Measurements from ENCODE around the gene EXOC1. TPM values are rescaled to one million over a fixed set of nuclear protein-coding genes. Genes with fewer than 3 reads are reported as not detected.

The EXOC1 gene
- total RNA-seq, 1 experiment from 2014 or later, result 21.2 TPM

- no peaks in the 10 kb centered on the region for H3K79me2 ChIP-seq (ENCODE audit: insufficient read depth, low read length)
- H3K56ac ChIP-seq (ENCODE audit: insufficient read length, low read depth, low read length), result no peak overlapping the region
- no peak overlapping the region for H2BK120ac ChIP-seq (ENCODE audit: low read depth, low read length, poor library complexity, severe bottlenecking)
- no peak overlapping the region for H3K14ac ChIP-seq (ENCODE audit: insufficient read depth, low read length)
- Mint-ChIP-seq H3K27ac (no peak overlapping the region), H3K4me3 (no peak overlapping the region), H3K4me1 (peaks cover 0 to 2% of the 10 kb centered on the region in 2 experiments; a peak in 1 of 4 replicates), H3K9me3 (no peaks in the 10 kb centered on the region), H3K36me3 (ENCODE audit: insufficient read depth in 1 of 3, low read depth in 3 of 3) (peaks cover 0 to 29% (median 9%) of the 10 kb centered on the region in 3 experiments; a peak in 5 of 7 replicates), H3K27me3 (ENCODE audit: low read depth) (no peaks in the 10 kb centered on the region)
- H4K91ac ChIP-seq (ENCODE audit: insufficient read length, low read depth, low read length), result no peak overlapping the region
- no peak overlapping the region for H2BK20ac ChIP-seq (ENCODE audit: low read depth, low read length, poor library complexity, severe bottlenecking)
- H2BK15ac ChIP-seq (ENCODE audit: low read depth, low read length), result no peak overlapping the region
- no peak overlapping the region for H2BK12ac ChIP-seq (ENCODE audit: insufficient read length, low read depth, low read length)
- no peaks in the 10 kb centered on the region for H3K27me3 ChIP-seq (ENCODE audit: insufficient read depth, low read length)
- no peaks in the 10 kb centered on the region for H3K23me2 ChIP-seq (ENCODE audit: insufficient read length, low read depth, low read length, poor library complexity, severe bottlenecking)
- no peak overlapping the region for H3K9ac ChIP-seq (ENCODE audit: extremely low read depth, insufficient read length, low read length)
- no peaks in the 10 kb centered on the region for H3K79me1 ChIP-seq (ENCODE audit: insufficient read depth, low read depth, low read length, poor library complexity, severe bottlenecking)
- H4K5ac ChIP-seq (ENCODE audit: insufficient read length, low read depth, low read length), result no peak overlapping the region
- TF ChIP-seq CTCF (conservative IDR thresholded peaks at IDR 0.05), result no peak
- no peak for DNase-seq
- H4K8ac ChIP-seq (replicated peaks; ENCODE audit: insufficient read length, low read depth, low read length), result no peak overlapping the region
- H3K4me2 ChIP-seq (ENCODE audit: insufficient read depth, insufficient read length, low read length), result no peak overlapping the region
- no peaks in the 10 kb centered on the region for H3K9me3 ChIP-seq (ENCODE audit: control insufficient read depth, low read depth, low read length)
- no peak overlapping the region for H2BK5ac ChIP-seq (ENCODE audit: insufficient read length, low read length)
- no peak overlapping the region for H3K18ac ChIP-seq (ENCODE audit: insufficient read length, low read depth, low read length)
- no peaks in the 10 kb centered on the region for H4K20me1 ChIP-seq (ENCODE audit: control insufficient read depth, insufficient read depth, insufficient read length)
- H3K4ac ChIP-seq (ENCODE audit: low read depth, low read length), result no peak overlapping the region
- no peak overlapping the region for H2AFZ ChIP-seq (ENCODE audit: low read length)
- no peak overlapping the region for H3K27ac ChIP-seq (ENCODE audit: insufficient read length, low read depth, low read length)
- no peaks in the 10 kb centered on the region for H3K4me1 ChIP-seq (ENCODE audit: insufficient read depth, low read length)
- no peak overlapping the region for H3T11ph ChIP-seq (ENCODE audit: low read length)
- no peak overlapping the region for H2AK5ac ChIP-seq (ENCODE audit: insufficient read length, low read length)
- no CpG with 5 or more reads among the region's 3 CpGs for WGBS (ENCODE audit: extremely low coverage, insufficient read length, low lambda C conversion rate)
- H3K23ac ChIP-seq (ENCODE audit: insufficient read length, low read depth, low read length), result no peak overlapping the region
Measured at GRCh38 chr4:55896622-55897021, 43.2 kb downstream of the EXOC1 start.
